Subcutaneous adipose tissue (tissue), 4 donors: ENCODE measurements around the gene TMEM106C. TPM values are rescaled to one million over a fixed set of nuclear protein-coding genes. Genes with fewer than 3 reads are reported as not detected.

Experiments used
- CTCF ChIP-seq: fragments of 450-650 bp; IDR thresholded peaks from one replicate; pipeline ENCODE4 v1.5.1; 2016; ENCODE audit warnings: low read depth, mild to moderate bottlenecking, control low read depth, antibody characterized with exemption, moderate library complexity
- total RNA-seq, 4 donors: library from RNA; depleted of rRNA; stranded (reverse); fragments of >200 nt; gene quantifications; one replicate each; pipeline ENCODE4 v1.1.0, GENCODE V29; 2016

TMEM106C gene
- total RNA-seq, 4 donors from 2014 or later = 16.5 to 49.7 (median 39.4) TPM

DNA sequence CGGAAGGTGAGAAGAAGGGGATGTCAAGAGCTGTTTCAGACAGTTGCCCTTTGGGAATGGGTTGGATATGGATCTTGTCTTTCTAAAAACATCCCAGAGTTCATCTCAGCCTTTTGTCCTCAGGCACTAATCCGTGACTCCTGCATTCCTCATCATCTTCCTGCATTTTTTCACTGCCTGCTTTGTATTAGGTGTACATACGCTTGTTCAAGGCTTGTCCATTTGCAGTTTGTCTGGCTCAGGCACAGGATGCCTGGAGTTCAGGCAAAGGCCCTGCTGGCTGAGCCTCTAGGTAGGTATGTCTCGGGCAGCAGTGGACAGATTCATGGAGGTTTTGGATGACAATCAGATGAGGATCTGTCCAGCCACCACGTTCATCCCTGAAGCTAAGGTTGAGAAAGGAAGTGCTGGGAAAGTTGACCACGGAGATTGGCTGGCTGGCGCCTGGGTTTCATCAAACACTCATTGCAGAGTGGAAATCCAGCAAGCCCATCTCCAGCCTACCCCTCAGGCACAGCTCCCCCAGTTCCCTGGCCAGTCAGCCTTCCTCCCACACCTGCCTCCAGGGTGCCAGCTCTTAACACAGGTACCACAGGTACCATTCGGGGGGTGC, 12.4 kb upstream of the TMEM106C start:
- TF ChIP-seq CTCF = no peak

DNA sequence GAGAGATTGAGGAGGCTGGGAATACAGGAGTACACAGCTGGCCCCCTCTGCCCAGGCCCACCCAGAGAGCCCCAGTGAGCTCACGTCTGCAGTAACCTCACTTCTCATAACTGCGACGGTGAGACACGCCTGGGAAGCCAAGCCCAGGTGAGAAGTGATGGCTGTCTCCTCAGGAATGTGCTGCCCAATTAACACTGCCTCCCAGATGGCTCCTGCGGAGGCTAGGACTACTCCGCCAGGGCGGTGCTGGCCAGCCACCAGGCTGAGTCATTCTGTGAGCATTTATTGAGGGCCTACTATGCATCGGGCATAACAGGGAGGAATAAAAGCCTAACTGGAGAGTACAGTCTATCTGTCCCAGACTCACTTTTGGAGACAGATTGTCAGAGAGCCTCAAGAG, 9.3 kb upstream of the TMEM106C start:
- TF ChIP-seq CTCF = no peak

DNA sequence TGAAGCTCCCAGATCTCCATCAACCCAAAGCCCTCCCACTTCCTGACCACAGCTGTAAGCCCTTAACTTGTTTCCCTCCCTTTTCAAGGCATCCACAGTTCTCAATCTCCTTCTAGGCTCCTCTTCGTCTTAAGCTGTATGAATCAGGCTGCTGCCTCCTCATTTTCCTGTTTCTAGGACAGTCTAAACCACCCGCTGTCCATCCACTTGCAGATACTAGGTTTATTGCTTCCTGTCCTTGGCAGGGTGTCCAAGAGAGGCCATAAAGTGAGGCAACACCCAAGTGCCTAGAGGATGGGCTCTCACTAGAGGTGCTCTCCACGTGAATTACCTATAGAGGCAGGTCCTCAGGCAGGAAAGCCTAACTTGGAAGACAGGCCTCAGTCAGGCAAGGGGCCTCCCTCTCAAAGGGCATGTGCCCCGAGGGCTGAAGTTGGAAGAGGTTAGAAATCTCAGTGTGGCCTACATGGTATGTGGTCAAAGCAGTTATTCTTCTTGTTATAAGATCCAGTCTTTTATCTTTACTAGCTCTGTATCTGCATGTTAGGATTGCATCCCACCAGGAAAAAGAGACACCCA, 8.8 kb upstream of the TMEM106C start:
- no peak for TF ChIP-seq CTCF

DNA sequence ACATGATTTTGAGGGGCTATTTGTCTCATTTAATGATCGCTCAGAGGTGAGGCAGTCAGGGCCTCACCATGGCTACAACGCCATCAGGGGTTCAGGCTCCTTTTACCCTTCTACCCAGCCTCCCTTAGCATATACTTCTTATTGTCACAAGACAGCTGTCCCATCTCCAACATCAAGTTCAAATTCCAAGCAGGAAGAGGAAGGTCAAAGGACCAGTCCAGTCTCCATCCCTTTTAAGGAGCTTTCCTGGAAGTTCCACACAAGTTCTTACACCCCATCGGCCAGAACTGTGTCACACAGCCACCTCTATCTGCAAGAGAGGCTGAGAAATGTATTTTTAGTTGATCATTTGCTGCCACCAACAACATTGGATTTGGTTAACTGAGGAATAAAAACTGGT, 8.3 kb upstream of the TMEM106C start:
- TF ChIP-seq CTCF = no peak

- TF ChIP-seq CTCF = no peak
Measured at GRCh38 chr12:47962198-47962597, 1.2 kb upstream of the TMEM106C start.

- TF ChIP-seq CTCF = no peak
Measured at GRCh38 chr12:47964106-47964728, 821 bp downstream of the TMEM106C start.

GRCh38 chr12:47965581-47965980, 2.2 kb downstream of the TMEM106C start:
- no peak for TF ChIP-seq CTCF
